HG02798 (cell line): ENCODE data around the gene ACACB.

Source experiments
- ATAC-seq: cut with Tn5 transposase; IDR thresholded peaks from one replicate; pipeline ENCODE4 v1.9.1; 2021; ENCODE audit warnings: mild to moderate bottlenecking; ENCODE audit not compliant: unreplicated experiment, poor library complexity

Gene ACACB

GRCh38 chr12:109244073-109244472, 127.7 kb downstream of the ACACB start:
- no peak for ATAC-seq

GRCh38 chr12:109246221-109246620, 129.8 kb downstream of the ACACB start:
- no peak for ATAC-seq

GRCh38 chr12:109247831-109248654, 131.7 kb downstream of the ACACB start:
- ATAC-seq = no peak

- ATAC-seq = no peak
These were observed 134.1 kb downstream of the ACACB start for GRCh38 chr12:109250523-109250922.

- no peak for ATAC-seq
These were observed 136.4 kb downstream of the ACACB start for GRCh38 chr12:109252799-109253198.

- ATAC-seq = no peak
These were observed 137.6 kb downstream of the ACACB start for GRCh38 chr12:109253913-109254544.

GRCh38 chr12:109255377-109255776, 139.0 kb downstream of the ACACB start:
- ATAC-seq = no peak

- no peak for ATAC-seq
These were observed 139.6 kb downstream of the ACACB start for GRCh38 chr12:109256011-109256410.

- no peak for ATAC-seq
These were observed 141.8 kb downstream of the ACACB start for GRCh38 chr12:109258201-109258600.

- no peak for ATAC-seq
These were observed 142.5 kb downstream of the ACACB start for GRCh38 chr12:109258607-109259544.

GRCh38 chr12:109259545-109259895, 143.1 kb downstream of the ACACB start:
- ATAC-seq = no peak

GRCh38 chr12:109261087-109261486, 144.7 kb downstream of the ACACB start:
- ATAC-seq = no peak

- ATAC-seq = no peak
These were observed 145.6 kb downstream of the ACACB start for GRCh38 chr12:109261939-109262338.

GRCh38 chr12:109263439-109263838, 147.1 kb downstream of the ACACB start:
- no peak for ATAC-seq

- no peak for ATAC-seq
These were observed 147.9 kb downstream of the ACACB start for GRCh38 chr12:109264095-109264942.

GRCh38 chr12:109264943-109265650, 148.7 kb downstream of the ACACB start:
- ATAC-seq = no peak

GRCh38 chr12:109266106-109266879, 149.9 kb downstream of the ACACB start:
- ATAC-seq = no peak

- no peak for ATAC-seq
These were observed 151.0 kb downstream of the ACACB start for GRCh38 chr12:109267361-109267760.

GRCh38 chr12:109268896-109269295, 152.5 kb downstream of the ACACB start:
- no peak for ATAC-seq
